GM10248 (cell line): Measurements from ENCODE around the gene BTBD2.

Experiments
- CTCF ChIA-PET: fragments of 300-600 bp; sonication (Branson Sonifier 250); formaldehyde crosslinking; extraction: SDS; loops from one replicate; lab custom pipeline; 2021; ENCODE audit warnings: antibody characterized with exemption; lab: Yijun Ruan, JAX
- POLR2A ChIA-PET: fragments of 350-650 bp; sonication (Branson Sonifier 250); formaldehyde crosslinking; extraction: SDS; loops from one replicate; lab custom pipeline; 2020; ENCODE audit warnings: antibody characterized with exemption; lab: Yijun Ruan, JAX
- DNase-seq: peaks from one replicate; pipeline ENCODE4 v3.0.0; 2012; ENCODE audit errors: extremely low spot score
- TF ChIP-seq, protein P1 (sequence below): IDR thresholded peaks from 2 replicates; pipeline ENCODE4 v1.5.1; 2012; ENCODE audit warnings: mild to moderate bottlenecking, low read depth; ENCODE audit errors: extremely low read depth, missing control alignments, control extremely low read depth

Gene BTBD2

DNA sequence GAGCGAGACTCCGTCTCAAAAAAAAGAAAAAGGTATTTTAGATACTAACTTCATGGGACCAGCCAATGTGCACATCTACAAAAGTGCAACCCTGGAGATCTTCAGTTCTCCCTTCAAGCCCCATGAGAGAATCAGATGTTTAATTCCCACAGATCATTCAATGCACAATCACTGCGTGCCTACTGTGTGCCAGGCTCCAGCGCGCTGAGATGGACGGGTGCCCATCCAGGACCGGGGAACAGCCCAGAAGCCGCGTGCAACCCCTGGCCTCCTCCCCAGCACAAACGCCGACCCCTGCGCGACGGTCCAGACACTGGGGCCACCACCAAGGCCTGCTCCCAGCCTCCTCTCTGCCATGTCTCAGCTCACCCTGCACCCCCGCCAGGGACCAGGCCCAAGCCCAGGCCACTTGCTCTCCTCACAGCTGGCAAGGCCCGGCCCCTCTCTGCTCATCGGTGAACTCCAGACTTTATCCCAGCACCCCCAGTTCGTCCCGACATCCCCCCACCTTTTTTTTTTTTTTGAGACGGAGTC, 5.3 kb downstream of the BTBD2 start:
- POLR2A ChIA-PET, result no interaction called here
- TF ChIP-seq, protein P1, sequence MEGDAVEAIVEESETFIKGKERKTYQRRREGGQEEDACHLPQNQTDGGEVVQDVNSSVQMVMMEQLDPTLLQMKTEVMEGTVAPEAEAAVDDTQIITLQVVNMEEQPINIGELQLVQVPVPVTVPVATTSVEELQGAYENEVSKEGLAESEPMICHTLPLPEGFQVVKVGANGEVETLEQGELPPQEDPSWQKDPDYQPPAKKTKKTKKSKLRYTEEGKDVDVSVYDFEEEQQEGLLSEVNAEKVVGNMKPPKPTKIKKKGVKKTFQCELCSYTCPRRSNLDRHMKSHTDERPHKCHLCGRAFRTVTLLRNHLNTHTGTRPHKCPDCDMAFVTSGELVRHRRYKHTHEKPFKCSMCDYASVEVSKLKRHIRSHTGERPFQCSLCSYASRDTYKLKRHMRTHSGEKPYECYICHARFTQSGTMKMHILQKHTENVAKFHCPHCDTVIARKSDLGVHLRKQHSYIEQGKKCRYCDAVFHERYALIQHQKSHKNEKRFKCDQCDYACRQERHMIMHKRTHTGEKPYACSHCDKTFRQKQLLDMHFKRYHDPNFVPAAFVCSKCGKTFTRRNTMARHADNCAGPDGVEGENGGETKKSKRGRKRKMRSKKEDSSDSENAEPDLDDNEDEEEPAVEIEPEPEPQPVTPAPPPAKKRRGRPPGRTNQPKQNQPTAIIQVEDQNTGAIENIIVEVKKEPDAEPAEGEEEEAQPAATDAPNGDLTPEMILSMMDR, result no peak
- no peak for DNase-seq
- CTCF ChIA-PET, result interaction anchor here (1.8 kb wide), 1 partner anchor 9 kb away, joined by 6 read pairs; no protein-coding TSS in a partner anchor

DNA sequence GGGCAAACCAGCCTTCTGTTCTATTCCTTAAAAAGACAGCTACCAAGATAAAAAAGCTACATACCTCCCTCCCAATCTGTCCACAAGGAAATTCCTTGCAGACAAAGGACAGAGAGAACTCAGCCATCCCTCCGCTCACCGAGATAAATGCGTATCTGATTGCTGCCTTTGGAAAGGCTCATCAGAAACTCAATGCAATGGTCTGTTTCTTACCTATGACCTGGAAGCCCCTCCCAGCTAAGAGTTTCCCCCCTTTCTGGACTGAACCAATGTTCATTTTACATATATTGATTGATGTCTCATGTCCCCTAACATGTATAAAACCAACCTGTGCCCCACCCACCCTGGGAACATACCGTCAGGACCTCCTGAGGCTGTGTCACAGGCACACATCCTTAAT, 11.6 kb downstream of the BTBD2 start:
- POLR2A ChIA-PET, result no interaction called here
- CTCF ChIA-PET, result interaction anchor here (0.9 kb wide), 1 partner anchor 16 kb away, joined by 4 read pairs; no protein-coding TSS in a partner anchor
- DNase-seq, result no peak
- TF ChIP-seq, protein P1, result no peak

DNA sequence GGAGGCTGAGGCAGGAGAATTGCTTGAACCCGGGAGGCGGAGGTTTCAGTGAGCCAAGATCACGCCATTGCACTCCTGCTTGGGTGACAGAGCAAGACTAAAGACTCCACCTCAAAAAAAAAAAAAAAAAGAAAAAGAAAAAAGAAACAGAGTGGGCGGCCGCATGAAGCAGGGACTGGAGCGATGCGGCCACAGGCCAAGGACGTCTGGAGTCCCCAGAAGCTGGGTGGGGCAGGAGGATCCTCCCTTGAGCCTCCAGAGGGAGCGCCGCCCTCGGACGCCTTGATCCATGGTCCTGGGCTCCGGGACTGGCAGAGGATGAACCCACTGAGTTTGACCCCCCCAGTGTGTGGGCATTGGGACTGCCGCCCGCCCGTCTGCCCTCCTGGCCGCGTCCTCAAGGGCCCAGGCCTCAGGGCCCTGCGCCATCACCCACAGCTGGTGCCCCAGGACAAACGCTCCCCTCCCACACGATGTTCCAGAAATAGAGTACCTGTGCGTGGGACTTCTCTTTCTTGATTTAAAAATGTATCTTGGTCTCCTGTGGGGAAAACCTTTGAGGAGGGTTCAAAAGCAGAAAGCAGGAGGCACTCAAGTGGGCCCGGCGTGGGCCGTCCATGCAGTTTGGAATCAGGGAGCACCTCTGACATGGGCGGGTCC, 15.5 kb downstream of the BTBD2 start:
- TF ChIP-seq, protein P1, result no peak
- POLR2A ChIA-PET, result interaction anchor here (0.6 kb wide), 1 partner anchor 476 kb away, joined by 3 read pairs; no protein-coding TSS in a partner anchor
- DNase-seq, result peak; percentile 58
- CTCF ChIA-PET, result no interaction called here

DNA sequence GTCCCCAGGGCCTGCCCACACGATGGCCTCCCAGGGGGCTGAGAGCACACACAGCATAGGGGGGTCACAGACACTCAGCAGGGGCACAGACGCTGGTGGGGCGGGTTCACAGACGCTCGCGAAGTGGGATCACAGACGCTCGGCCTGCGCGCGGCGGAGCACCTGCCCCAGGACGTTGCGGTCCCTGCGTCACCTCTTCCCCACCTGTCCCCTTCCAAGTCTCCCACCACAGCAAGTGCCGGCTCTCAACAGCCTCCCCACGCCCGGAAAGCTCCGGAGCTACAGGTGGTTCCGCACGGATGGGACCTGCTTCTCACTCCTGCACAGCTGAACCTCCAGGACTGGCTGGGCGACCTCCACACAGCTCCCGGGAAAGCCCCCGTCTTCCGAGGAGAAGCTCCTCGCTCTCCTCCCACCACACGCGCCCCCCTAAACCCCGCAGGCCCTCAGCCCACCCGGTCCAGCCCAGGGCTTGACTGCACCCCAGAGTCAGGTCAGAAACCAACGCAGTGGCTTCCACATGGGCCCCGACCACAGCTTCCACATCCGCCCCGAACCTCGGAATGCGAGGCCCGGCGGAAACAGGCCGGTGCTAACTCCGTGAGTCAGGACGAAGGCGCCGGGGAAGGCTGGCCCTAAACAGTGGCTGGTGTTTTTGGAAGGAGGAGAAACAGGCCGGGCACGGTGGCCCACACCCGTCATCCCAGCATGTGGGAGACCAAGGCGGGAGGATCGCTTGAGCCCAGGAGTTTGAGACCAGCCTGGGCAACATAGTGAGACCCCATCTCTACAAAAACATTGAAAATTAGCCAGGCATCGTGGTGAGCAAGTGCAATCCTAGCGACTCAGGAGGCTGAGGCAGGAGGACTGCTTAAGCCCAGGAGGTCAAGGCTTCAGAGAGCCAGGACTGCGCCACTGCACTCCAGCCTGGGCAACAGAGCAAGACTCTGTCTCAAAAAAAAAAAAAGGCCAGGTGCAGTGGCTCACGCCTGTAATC, 16.5 kb downstream of the BTBD2 start:
- no peak for DNase-seq
- TF ChIP-seq, protein P1, result no peak
- ChIA-PET CTCF (no interaction called here), POLR2A (no interaction called here)

DNA sequence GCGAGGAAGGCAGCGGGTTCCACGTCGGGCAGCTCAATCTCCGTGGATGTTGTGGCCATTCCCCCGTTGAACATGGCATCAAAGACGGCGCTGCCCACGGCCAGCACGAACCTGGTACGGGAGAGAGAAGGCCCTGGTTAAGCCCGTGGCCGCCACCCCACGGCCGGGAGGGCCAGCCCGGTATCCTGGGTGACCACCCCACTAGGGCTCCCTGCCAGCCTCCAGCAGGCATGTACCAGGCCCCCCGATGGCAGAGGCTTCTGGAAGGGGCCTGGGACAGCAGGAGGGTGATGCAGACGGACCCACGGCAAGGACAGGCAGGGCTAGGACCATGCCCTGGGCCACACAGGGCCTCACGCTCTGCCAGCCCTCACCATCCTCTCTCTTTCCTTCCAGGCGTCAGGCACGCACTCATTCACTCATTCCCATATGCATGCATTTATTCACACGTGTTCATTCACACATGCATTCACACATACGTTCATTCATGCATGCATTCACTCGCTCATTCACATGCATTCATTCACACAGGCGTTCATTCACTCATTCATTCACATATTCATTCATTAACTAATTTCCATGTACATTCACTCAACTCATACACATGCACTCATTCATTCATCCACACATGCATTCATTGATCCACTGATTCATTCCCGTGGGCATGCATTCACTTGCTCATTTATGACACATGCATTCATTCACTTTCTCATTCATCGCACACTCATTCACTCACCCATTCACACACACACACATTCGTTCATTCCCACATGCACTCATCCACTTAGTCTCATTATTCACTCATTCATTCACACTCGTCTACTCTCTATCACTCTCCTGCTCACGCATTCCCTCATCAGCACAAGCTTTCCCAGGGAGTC, 17.9 kb downstream of the BTBD2 start:
- TF ChIP-seq, protein P1, result no peak
- no peak for DNase-seq
- ChIA-PET POLR2A (no interaction called here), CTCF (no interaction called here)
